ENCODE data around the gene HOXC5. TPM values are rescaled to one million over a fixed set of nuclear protein-coding genes. Genes with fewer than 3 reads are reported as not detected.

Gene HOXC5
- not detected for total RNA-seq

DNA sequence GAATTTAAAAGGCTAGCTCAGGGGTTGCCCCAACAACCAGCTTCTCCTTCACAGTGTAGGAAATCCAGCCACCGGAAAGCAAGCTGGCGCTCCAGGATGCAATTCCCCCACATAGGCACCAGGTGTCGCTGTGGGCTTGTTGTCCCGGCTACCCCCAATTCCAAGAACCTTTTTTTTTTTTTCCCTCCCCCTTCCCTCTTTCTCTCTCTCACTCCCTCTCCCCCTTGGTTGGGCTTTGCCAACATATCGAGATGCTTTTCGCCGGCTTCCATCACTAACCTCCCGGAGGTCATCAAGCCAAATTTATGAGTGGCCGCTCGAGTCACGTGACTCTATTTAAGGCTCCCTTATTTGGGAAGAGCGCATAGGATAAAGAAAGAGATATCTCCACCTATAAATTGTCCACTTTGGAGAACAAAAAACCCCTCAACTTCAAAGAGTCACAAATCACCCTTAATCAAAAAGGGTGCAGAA is at the start of gene HOXC5:
Gene HOXC5, plus strand, starts transcription at position 424 of the 474 bp plus-strand sequence. CDS start 73 bp downstream, outside the sequence.

DNA sequence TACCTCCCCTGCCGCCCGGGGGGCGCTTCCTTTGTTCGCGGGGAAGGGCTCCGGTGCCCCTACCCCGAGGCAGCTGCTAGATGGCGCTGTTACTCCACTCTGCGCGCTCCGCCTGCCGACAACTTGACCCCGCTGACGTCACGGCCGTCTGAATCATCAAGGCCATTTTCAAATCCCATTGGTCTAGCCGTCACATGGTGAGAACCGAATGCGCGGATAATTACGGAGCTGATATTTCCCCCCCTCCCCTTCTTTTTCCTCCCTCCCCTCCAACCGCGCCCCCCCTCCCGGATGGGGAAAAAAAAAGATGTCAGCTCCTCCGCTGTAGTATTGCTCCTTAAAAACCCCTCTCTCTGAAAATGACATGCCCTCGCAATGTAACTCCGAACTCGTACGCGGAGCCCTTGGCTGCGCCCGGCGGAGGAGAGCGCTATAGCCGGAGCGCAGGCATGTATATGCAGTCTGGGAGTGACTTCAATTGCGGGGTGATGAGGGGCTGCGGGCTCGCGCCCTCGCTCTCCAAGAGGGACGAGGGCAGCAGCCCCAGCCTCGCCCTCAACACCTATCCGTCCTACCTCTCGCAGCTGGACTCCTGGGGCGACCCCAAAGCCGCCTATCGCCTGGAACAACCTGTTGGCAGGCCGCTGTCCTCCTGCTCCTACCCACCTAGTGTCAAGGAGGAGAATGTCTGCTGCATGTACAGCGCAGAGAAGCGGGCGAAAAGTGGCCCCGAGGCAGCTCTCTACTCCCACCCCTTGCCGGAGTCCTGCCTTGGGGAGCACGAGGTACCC is 47.8 kb upstream of the HOXC5 start, which contains the start of gene HOXC10:
Gene HOXC10, plus strand, starts transcription at position 246 of the 791 bp plus-strand sequence. Its CDS starts 114 bp downstream, at position 360.

DNA sequence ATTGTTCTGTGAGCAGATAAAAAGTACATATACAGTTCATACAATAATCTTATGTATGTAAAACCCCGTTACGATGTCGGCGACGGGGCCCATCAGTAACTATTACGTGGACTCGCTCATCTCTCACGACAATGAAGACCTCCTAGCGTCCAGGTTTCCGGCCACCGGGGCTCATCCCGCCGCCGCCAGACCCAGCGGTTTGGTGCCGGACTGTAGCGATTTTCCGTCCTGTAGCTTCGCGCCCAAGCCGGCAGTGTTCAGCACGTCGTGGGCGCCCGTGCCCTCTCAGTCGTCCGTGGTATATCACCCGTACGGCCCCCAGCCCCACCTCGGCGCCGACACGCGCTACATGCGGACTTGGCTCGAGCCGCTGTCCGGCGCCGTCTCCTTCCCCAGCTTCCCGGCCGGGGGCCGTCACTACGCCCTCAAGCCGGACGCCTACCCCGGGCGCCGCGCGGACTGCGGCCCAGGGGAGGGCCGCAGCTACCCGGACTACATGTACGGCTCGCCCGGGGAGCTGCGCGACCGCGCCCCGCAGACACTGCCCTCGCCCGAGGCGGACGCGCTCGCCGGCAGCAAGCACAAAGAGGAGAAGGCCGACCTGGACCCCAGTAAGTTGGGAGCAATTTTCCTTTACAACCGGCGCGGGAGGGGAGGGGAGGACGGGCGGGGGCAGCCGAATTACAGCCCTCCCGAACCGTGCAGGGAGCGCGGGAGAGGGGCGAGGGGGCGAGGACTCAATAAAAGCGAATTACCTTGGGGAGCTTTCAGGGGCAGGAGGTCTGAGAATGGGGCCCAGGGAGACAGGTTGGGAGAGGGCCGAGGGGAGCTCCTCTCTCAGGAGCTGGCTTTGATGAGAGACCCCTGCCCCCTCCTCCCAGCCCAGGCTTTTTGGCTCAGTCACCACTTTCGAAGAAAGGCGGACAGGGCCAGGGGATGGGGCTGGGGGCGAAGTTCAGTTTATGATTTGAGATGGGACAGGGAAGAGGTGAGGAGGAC is 32.4 kb upstream of the HOXC5 start, which contains the start of gene HOXC9:
Gene HOXC9, plus strand, starts transcription at position 46 of the 999 bp plus-strand sequence. Its CDS starts 28 bp downstream, at position 74.

DNA sequence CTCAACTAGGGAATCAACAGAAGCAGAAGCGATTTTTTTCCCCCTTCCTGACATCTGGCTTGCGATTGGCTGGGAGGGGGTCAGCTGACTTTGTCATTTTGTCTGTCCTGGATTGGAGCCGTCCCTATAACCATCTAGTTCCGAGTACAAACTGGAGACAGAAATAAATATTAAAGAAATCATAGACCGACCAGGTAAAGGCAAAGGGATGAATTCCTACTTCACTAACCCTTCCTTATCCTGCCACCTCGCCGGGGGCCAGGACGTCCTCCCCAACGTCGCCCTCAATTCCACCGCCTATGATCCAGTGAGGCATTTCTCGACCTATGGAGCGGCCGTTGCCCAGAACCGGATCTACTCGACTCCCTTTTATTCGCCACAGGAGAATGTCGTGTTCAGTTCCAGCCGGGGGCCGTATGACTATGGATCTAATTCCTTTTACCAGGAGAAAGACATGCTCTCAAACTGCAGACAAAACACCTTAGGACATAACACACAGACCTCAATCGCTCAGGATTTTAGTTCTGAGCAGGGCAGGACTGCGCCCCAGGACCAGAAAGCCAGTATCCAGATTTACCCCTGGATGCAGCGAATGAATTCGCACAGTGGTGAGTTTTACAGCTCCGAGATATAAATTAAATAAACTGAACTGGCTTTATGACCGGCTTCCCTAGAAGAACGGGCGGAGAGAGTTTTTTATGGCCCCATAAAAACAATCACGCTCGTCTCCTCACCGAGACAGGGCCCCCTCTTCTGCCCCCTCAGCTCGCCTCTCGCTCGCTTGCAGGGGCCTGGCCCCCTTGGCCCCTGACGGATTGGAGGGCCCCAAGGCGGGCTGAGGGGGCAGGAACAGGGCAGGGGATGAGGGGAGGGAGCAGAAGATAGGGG is 4.3 kb upstream of the HOXC5 start, which contains the start of gene HOXC6:
Gene HOXC6, plus strand, starts transcription at position 127 of the 888 bp plus-strand sequence. Its CDS starts 82 bp downstream, at position 209.

DNA sequence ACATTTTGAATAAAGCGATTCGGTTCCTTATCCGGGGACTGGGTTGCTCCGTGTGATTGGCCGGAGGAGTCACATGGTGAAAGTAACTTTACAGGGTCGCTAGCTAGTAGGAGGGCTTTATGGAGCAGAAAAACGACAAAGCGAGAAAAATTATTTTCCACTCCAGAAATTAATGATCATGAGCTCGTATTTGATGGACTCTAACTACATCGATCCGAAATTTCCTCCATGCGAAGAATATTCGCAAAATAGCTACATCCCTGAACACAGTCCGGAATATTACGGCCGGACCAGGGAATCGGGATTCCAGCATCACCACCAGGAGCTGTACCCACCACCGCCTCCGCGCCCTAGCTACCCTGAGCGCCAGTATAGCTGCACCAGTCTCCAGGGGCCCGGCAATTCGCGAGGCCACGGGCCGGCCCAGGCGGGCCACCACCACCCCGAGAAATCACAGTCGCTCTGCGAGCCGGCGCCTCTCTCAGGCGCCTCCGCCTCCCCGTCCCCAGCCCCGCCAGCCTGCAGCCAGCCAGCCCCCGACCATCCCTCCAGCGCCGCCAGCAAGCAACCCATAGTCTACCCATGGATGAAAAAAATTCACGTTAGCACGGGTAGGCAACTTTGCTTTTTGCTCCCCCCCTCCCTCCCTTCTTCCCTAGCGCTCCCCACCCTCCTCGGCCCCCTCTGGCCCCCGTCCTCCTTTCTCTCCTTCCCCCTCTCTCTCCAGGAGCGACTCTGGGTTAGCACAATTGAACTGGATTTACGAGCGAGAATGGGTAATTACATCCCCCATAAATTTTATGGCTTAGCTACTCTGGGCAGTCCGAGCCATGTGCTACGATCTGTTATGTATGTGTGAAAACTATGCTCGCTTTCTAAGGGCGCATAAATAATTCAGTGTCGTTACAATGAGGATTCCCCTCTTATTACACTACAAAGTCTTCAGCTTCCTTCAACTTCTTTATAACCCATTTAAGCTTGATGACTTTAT is 21.2 kb downstream of the HOXC5 start, which contains the start of gene HOXC4:
Gene HOXC4, plus strand, starts transcription at position 85 of the 991 bp plus-strand sequence. Its CDS starts 88 bp downstream, at position 173.

Small RNA genes lying within 50 kb of the gene (small RNA-seq; reads per million reads assigned to genes)
- not detected for gene HOXC5
- gene MIR196A2: not detected
- not detected for gene MIR615

Other genes with a start within 250 kb of the HOXC5 start
- gene HOXC13, start 94.2 kb upstream of the HOXC5 start, total RNA-seq: not detected
- gene HOXC12, start 78.1 kb upstream of the HOXC5 start, total RNA-seq: not detected
- not detected for gene HOXC11, start 59.9 kb upstream of the HOXC5 start, total RNA-seq
- not detected for gene HOTAIR, start 58.1 kb upstream of the HOXC5 start, total RNA-seq
- not detected for gene HOXC10, start 47.9 kb upstream of the HOXC5 start, total RNA-seq
- gene HOXC9, start 32.9 kb upstream of the HOXC5 start, total RNA-seq: not detected
- not detected for gene HOXC8, start 24.1 kb upstream of the HOXC5 start, total RNA-seq
- gene HOXC6, start 4.6 kb upstream of the HOXC5 start, total RNA-seq: not detected
- not detected for gene HOXC4, start 20.8 kb downstream of the HOXC5 start, total RNA-seq
- 32.8 TPM for gene SMUG1, start 155.9 kb downstream of the HOXC5 start, total RNA-seq
- 201 TPM for gene CBX5, start 247.1 kb downstream of the HOXC5 start, total RNA-seq
- 651 TPM for gene HNRNPA1, start 247.7 kb downstream of the HOXC5 start, total RNA-seq

Measured in diencephalon (tissue), 1 donor.